Sigmoid colon (tissue), 7 donors: ENCODE measurements around the gene ADAD2. TPM values are rescaled to one million over a fixed set of nuclear protein-coding genes. Genes with fewer than 3 reads are reported as not detected.

Source experiments
- DNase-seq: peaks from one replicate; pipeline ENCODE4 v3.0.0-alpha.2; 2019
- H3K27ac ChIP-seq, 4 donors: fragments of 200-600 bp; sonication (generic); one replicate each; pipeline ENCODE4 v1.5.1; 2016 to 2019; ENCODE audit warnings: mild to moderate bottlenecking in 1 of 4
- H3K27me3 ChIP-seq, 3 donors: fragments of 200-600 bp; sonication (generic); one replicate each; pipeline ENCODE4 v1.5.1; 2019; ENCODE audit warnings: mild to moderate bottlenecking in 1 of 3
- H3K36me3 ChIP-seq, 4 donors: fragments of 200-600 bp; sonication (generic); one replicate each; pipeline ENCODE4 v1.5.1; 2016 to 2019
- H3K4me1 ChIP-seq, 4 donors: fragments of 200-600 bp; sonication (generic); one replicate each; pipeline ENCODE4 v1.5.1; 2017 to 2019
- H3K4me3 ChIP-seq, 4 donors: fragments of 200-600 bp; sonication (generic); one replicate each; pipeline ENCODE4 v1.5.1; 2017 to 2019; ENCODE audit warnings: mild to moderate bottlenecking in 2 of 4, moderate library complexity in 1 of 4
- H3K9me3 ChIP-seq, 4 donors: fragments of 200-600 bp in 3 of 4; sonication (generic) in 3 of 4; one replicate each; pipeline versions ENCODE4 v1.5.1 to v1.6.1; 2013 to 2019
- CTCF ChIP-seq, 4 experiments: fragments of 450-650 bp in 3 of 4; fragments of 200-600 bp in 1 of 4; IDR thresholded peaks; one replicate each; pipeline ENCODE4 v1.5.1; 2016 to 2019; ENCODE audit warnings: antibody characterized with exemption in 4 of 4, mild to moderate bottlenecking in 3 of 4, moderate library complexity in 2 of 4
- EP300 ChIP-seq, 4 donors: sonication (generic); formaldehyde crosslinking; IDR thresholded peaks; one replicate each; pipeline ENCODE4 v1.6.1; 2017; ENCODE audit warnings: antibody characterized with exemption in 4 of 4
- POLR2A ChIP-seq, 2 donors: fragments of 450-650 bp; IDR thresholded peaks; one replicate each; pipeline ENCODE4 v1.6.1; 2016; ENCODE audit warnings: antibody characterized with exemption in 2 of 2, mild to moderate bottlenecking in 2 of 2, moderate library complexity in 2 of 2
- POLR2AphosphoS5 ChIP-seq, 4 donors: sonication (generic); formaldehyde crosslinking; IDR thresholded peaks; one replicate each; pipeline ENCODE4 v1.6.1; 2017; ENCODE audit warnings: antibody characterized with exemption in 4 of 4
- WGBS, 2 donors: extraction: QIAGEN DNeasy Blood & Tissue Kit; methylation state at CpG; one replicate each; pipeline ENCODE4 v1.1.7; 2013; 5-methylcytosine and 5-hydroxymethylcytosine counted together
- intact Hi-C: fragments of 100-400 bp; cut with DNase I; formaldehyde crosslinking; loops from one replicate; pipeline ENCODE4 v1.15.1; 2023
- polyA plus RNA-seq, 3 donors: library from polyadenylated mRNA; stranded (reverse); fragments of 200-250 nt; gene quantifications; one replicate each; pipeline ENCODE4 v1.2.3, GENCODE V29; 2013
- total RNA-seq, 4 donors: library from RNA; depleted of rRNA; stranded (reverse); fragments of >200 nt; gene quantifications; one replicate each; pipeline ENCODE4 v1.1.0, GENCODE V29; 2016
- donor health status: healthy with polysubstance abuse.
- donor health status: Bipolar disorder and iron deficiency.
- donor health status: healthy.

ADAD2 gene
- total and polyA plus RNA-seq, 7 donors = 0.29 to 0.83 (median 0.36) TPM; not detected in 4

- no peaks in the 10 kb centered on the region for H3K36me3 ChIP-seq
- H3K9me3 ChIP-seq = no peaks in the 10 kb centered on the region
- WGBS, 2 donors = 85 to 93% methylated on average over 7 of the region's 7 CpGs
- H3K27me3 ChIP-seq = no peaks in the 10 kb centered on the region
- peaks cover 0 to 14% (median 12%) of the 10 kb centered on the region in 4 donors for H3K4me1 ChIP-seq
- no peak overlapping the region for H3K4me3 ChIP-seq
- DNase-seq = no peak
- TF ChIP-seq POLR2AphosphoS5 (IDR thresholded peaks at IDR 0.05) (no peak), POLR2A (IDR thresholded peaks at IDR 0.05) (no peak), CTCF (IDR thresholded peaks at IDR 0.05) (no peak), EP300 (IDR thresholded peaks at IDR 0.05) (no peak)
- intact Hi-C loops = no loop called here
- no peak overlapping the region for H3K27ac ChIP-seq
Observed at GRCh38 chr16:84225571-84225970, 34.6 kb downstream of the ADAD2 start.

GRCh38 chr16:84226026-84226425, 35.1 kb downstream of the ADAD2 start:
- WGBS, 2 donors = 80 to 83% methylated on average over 8 of the region's 8 CpGs
- intact Hi-C loops = no loop called here
- DNase-seq = no peak
- no peaks in the 10 kb centered on the region for H3K9me3 ChIP-seq
- no peak overlapping the region for H3K4me3 ChIP-seq
- no peak for TF ChIP-seq EP300 (IDR thresholded peaks at IDR 0.05)
- TF ChIP-seq CTCF (IDR thresholded peaks at IDR 0.05) = no peak
- no peak for TF ChIP-seq POLR2A (IDR thresholded peaks at IDR 0.05)
- no peak for TF ChIP-seq POLR2AphosphoS5 (IDR thresholded peaks at IDR 0.05)
- H3K36me3 ChIP-seq = no peaks in the 10 kb centered on the region
- H3K4me1 ChIP-seq = peaks cover 0 to 14% (median 12%) of the 10 kb centered on the region in 4 donors
- no peaks in the 10 kb centered on the region for H3K27me3 ChIP-seq
- no peak overlapping the region for H3K27ac ChIP-seq

DNA sequence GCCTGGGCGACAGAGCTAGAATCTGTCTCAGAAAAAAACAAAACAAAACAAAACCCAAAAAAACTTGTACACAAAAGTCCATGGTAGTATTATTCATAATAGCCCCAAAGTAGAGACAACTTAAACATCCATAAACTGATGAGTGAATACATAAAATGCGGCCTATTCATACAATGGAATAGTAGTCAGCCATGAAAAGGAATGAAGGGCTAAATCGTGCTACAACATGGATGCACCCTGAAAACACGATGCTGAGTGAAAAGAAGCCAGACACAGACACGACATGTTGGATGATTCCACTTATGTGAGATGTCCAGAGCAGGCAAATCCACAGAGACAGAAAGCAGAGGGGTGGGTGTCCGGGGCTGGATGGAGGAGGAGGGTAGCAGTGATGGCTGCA, 36.6 kb downstream of the ADAD2 start:
- Histone ChIP-seq H3K27ac (no peak overlapping the region), H3K4me3 (no peak overlapping the region), H3K9me3 (no peaks in the 10 kb centered on the region), H3K36me3 (no peaks in the 10 kb centered on the region), H3K27me3 (no peaks in the 10 kb centered on the region), H3K4me1 (peaks cover 0 to 14% (median 12%) of the 10 kb centered on the region in 4 donors)
- intact Hi-C loops = no loop called here
- DNase-seq = no peak
- TF ChIP-seq CTCF (IDR thresholded peaks at IDR 0.05) (no peak), EP300 (IDR thresholded peaks at IDR 0.05) (no peak), POLR2A (IDR thresholded peaks at IDR 0.05) (no peak), POLR2AphosphoS5 (IDR thresholded peaks at IDR 0.05) (no peak)
- whole genome bisulfite sequencing, 2 donors = 90% methylated on average over 6 of the region's 6 CpGs

GRCh38 chr16:84228256-84228838, 37.4 kb downstream of the ADAD2 start:
- no peaks in the 10 kb centered on the region for H3K9me3 ChIP-seq
- H3K27me3 ChIP-seq = no peaks in the 10 kb centered on the region
- H3K36me3 ChIP-seq = no peaks in the 10 kb centered on the region
- H3K4me3 ChIP-seq = no peak overlapping the region
- intact Hi-C loops = no loop called here
- H3K27ac ChIP-seq = peak overlapping the region in 3 of 4 donors; percentile 10 to 57 (median 39)
- TF ChIP-seq EP300 (IDR thresholded peaks at IDR 0.05) (no peak), POLR2AphosphoS5 (IDR thresholded peaks at IDR 0.05) (peak in 1 of 4 donors; percentile 4), CTCF (IDR thresholded peaks at IDR 0.05) (no peak)
- peaks cover 0 to 14% (median 12%) of the 10 kb centered on the region in 4 donors for H3K4me1 ChIP-seq
- WGBS, 2 donors = 50 to 71% methylated on average over 18 of the region's 18 CpGs
- peak; percentile 83 for DNase-seq

DNA sequence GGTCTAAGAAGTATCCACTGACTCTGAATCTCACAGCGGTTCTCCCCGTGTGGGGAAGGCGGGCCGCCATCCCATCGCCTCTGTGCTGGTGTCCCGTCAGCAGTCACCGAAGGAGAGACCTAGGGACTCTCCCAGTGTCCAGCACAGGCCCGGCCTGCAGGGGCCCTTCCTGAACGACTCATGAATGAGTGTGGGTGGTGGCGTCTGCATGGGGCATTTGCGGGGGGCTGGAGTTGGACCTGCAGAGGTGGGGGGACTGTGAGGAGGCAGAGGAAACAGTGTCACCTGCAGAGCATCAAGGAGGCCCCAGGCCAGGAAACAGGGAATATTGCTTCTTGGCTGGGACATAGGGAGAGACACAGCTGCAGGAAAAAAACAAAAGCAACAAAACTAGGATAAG, 38.5 kb downstream of the ADAD2 start:
- no peaks in the 10 kb centered on the region for H3K9me3 ChIP-seq
- H3K4me3 ChIP-seq = no peak overlapping the region
- TF ChIP-seq EP300 (IDR thresholded peaks at IDR 0.05) (no peak), POLR2AphosphoS5 (IDR thresholded peaks at IDR 0.05) (no peak), POLR2A (IDR thresholded peaks at IDR 0.05) (no peak), CTCF (IDR thresholded peaks at IDR 0.05) (no peak)
- intact Hi-C loops = no loop called here
- H3K27ac ChIP-seq = no peak overlapping the region
- no peak for DNase-seq
- WGBS, 2 donors = 91 to 92% methylated on average over 11 of the region's 11 CpGs
- H3K36me3 ChIP-seq = no peaks in the 10 kb centered on the region
- peaks cover 0 to 14% (median 12%) of the 10 kb centered on the region in 4 donors for H3K4me1 ChIP-seq
- H3K27me3 ChIP-seq = no peaks in the 10 kb centered on the region
